HG03575 (cell line): ENCODE data around the gene FAM168A.

ENCODE experiments used
- ATAC-seq: cut with Tn5 transposase; IDR thresholded peaks from one replicate; pipeline ENCODE4 v1.9.1; 2021; ENCODE audit not compliant: unreplicated experiment, insufficient number of reproducible peaks, low FRiP score; ENCODE audit errors: extremely low read depth

FAM168A gene

DNA sequence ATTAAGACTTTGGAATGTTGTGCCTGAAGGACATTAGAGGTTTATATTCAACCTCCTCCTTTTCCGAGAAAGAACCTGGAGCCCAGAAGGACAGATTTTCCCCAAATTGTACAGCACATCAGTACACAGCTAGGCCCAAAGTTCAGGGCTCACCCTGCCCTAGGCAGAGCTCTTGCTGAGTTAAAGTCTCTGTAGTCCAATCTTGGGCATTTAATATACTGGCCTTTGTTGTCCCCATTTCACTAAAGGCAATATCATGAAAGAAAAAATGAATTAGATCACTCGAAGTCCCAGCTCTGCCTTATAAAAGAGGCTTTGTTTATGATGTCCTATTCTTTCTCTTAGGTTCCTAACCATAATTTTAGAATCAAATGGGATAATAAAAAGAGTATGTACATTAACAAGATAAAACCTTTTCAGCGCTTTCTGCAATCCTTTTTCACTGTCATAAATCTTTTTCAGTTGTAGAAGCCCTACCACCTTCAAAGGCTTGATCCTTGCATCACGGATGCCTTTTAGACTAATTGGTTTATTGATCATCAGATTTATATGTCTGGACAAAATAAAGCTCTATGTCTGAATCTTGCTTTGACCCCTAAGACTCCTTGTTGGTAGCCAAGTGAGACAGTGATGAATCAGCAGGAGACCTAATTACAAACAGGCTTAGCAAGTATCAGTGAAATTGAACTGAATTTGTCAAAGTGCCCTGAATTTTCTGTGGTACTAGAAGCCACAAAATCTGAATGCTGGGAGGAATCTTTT lies 181.9 kb downstream of the FAM168A start:
- no peak for ATAC-seq

DNA sequence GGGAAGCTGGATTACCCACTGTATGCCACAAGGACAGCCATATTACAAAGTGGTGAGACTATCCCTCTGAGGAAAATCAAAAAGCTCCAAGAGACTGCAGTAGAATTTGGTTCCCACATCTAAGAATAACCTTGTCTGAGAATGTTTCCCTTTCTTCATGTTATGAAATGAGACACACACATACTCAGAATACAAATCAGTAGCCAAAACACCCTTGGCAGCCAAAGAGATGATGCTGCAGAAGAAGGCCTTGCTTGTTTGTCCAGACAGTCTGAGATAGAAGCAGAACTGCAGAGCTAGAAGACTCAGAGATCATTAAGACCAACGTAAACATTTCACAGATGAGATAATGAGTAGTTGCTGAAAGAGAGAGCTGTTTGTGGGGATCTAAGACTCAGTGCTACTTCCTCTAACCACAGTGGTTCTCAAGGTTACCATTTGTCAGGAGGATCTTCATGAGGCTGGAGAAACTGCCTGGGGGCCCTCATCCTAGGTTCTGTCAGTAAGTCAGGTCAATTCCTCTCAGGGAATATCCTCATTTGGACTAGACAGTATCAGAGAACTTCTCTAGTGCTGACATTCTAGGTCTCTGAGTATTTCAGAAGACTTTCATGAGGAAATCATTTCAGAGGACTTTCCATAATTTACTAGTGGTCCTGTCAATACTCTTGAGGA lies 182.8 kb downstream of the FAM168A start:
- ATAC-seq = no peak

DNA sequence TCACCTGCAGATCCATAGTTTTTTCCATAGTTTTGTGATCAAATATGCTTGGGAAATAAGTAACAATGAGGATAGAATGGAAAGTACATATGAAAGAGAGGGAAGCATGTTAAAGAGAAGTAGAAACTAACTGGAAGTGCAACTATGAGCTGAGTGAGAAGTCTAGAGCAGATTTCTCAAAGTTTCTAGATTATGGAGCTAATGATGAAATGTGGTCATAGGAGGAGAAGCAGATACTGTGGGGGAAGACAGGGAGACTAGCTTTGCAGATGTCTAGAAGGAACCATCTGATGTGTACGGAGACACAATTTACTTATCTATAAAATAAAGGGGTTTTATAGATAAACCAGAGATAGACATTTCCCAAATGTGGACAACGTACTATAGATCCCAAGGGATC lies 184.7 kb downstream of the FAM168A start:
- ATAC-seq = no peak

DNA sequence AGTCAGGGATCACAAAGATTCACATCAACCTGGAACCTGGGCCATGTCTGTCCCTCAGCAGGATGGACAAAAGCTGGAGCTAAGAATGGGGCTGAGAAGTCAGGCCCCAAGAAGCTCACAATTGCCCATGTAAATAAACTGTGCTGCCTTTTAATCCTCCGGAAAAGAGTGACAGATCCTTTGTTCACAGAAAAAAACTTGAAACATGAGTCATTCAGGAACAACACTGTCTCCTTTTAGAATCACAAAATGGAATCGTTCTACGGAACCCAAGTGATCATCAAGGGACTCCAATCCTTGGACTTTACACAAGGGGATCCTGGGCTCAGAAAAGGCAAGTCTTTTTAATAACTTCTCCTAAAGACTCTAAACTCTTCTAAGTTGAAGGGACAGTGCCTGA lies 185.6 kb downstream of the FAM168A start:
- ATAC-seq = no peak

DNA sequence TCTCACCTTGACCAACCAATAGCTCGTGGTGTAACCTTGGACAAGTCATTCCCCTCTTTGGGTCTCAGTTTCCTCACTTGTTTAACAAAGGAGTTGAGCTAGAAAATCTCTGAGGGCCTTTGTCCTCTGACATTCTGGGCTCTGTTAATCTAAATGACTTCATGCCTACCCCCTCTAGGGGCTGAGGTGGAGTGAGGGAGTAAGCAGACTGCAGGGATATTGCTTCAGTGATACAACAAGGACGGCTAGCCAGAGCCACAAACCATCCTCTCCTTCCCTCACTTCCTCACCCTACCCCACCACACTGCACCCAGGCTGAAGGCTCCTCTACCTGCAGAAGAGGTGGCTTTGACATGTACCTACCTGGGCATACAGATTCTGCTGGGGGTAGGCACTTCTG lies 186.9 kb downstream of the FAM168A start:
- no peak for ATAC-seq

DNA sequence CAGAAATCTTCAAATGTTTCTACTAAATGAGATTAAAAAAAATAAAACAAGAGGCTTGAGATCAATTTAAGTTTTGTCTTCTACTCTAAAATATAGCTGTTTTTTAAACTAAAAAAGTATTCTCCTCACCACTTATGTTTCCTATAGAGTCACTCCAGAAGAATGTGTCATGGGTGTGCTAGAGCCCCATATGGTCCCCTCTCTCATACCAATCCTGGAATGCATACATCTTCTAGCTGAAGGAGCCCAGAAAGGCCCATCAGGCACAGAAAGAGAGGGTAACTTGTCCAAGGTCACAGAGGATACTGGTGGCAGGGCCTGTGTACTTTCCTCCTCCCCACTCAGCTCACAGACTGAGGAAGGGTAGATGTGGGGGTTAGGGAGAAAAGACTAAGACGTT lies 187.3 kb downstream of the FAM168A start:
- no peak for ATAC-seq

DNA sequence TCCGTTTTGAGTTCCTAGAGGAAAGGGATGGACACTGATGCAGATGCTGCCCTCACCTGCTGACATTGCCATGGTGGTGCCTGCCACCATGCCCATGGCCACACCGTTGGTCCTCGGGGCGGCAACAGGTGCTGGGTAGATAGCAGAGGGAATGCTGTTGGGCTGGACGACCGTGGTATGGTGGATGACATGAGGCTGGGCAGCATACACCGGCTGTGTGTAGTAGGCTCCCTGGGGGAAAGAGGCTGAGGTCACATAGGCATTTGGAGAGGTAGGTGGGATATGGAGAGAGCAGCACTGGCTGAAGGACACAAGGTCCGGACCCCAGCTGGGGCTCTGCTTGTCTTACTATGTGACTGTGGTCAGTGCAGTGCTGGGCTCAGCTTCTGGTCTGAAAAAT lies 188.5 kb downstream of the FAM168A start:
- ATAC-seq = no peak

DNA sequence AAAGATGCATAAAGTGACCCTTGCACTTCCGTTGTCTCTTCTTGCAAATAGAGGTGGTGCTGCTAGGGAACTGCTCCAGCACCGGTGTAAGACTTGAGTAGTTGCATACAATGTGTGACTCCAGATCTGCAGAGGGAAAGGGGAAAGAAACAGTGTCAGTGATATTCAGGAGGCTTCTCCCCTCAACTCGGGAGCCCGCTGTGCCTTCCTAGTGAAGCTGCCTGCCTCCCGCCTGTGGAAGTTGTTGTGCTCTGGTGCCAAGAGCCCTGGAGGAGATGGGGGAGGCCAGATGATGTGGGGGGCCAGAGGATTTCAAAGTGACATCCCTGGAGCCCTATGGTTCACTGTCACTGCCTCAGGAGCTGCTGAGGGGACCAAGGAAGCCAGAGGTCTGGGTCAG lies 191.3 kb downstream of the FAM168A start:
- no peak for ATAC-seq

DNA sequence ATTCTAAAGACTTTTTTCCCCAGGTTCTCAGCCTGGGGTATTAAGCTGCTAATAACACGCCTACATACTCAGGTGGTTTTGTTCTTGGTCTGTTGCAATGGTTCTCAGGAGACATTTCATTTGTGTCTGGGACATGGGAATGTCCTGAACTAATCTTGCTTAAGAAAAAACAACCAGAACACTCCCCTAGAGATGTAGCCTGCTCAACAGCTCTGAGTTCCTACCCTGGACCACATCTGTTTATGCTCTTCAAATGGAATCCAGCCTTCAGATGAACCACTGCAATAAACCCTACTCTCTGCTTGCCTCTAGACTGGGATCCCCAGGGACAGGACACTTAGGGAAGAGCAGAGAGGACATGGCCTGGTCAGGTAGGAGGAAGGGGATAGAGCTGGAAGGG lies 191.8 kb downstream of the FAM168A start:
- no peak for ATAC-seq

DNA sequence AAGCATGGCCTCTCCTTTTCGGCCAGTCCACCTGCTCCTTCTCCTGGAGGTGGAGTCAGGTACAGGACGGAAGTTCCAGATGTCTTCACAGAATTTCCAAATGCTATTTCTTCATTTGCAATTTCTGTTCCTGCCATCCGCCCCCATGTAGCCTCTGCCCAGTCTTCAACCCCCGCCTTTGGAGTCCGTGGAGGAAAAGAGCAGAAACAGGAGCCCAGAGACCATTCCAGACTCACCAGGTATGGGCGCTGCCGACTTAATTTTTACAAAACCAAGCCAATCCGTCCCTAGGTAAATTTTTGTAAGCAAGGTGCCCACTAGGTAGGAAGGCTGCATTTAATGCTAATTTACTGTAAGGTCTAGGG lies 192.8 kb downstream of the FAM168A start:
- ATAC-seq = no peak

DNA sequence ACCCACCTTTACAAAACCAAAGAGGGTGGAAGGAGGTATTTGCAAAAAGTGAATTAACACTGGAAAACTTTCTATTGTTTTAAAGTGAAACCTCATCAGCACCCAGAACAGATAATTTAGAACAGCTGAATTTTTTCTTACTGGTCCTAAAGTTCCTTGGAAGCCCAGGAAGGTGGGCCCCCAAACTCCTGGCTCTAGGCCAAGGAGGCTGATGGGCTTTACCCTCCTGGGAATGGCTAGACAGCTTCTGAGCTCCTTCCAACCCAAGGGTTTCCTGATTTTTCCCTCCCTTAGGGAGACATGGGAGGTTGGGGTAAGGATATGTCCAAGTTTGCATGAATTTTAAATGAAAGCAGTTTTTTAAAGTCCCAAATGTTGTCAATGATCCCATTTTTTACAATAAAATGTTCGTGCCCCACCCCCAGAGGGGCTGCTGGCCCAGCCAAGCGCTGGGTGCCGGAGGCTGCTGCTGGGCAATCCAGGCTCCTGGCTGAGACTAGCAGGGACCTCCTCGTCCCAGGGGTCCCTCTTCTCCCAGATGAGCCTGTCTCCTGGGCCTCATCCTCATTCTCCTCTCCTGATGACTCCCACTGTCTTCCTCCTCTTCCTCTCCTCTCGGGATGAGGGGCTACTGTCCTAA lies 193.3 kb downstream of the FAM168A start:
- ATAC-seq = no peak

DNA sequence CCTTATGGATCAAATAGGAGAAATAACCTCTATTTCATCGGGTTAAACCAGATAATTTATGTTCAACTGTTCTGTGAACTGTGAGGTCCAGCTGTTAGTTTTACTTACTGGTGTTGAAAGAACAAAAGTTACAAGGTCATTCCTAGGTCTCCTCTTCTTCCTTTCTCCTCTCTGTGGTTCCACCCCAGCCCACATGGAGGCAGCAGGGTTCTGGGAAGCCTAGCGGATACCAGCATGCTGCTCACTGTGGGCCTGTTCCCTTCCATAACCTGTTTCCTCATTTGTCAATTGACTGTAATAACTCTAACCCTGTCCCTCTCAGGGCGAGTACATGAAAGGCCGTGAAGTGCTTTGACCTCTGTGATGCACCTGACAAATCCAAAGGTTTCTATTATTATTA lies 193.9 kb downstream of the FAM168A start:
- no peak for ATAC-seq

DNA sequence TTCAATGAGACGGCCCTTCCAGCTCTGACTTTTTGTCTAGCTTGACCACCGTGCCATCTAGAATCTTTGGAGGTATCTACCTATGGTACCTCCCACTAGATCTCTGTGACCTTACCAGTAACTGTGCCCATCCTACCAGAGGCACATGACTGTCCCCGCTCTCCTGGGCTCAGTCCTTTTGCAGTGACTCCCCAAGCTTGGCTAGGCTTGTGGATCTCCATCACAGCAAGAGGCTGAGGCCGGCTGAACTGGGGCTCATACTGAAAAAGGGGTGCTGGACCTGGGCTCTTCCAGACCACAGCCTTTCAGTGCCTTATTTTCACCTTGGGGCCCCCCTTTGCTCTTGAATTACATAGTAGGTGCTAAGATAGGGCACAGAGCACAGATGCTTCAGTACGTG lies 194.4 kb downstream of the FAM168A start:
- no peak for ATAC-seq

DNA sequence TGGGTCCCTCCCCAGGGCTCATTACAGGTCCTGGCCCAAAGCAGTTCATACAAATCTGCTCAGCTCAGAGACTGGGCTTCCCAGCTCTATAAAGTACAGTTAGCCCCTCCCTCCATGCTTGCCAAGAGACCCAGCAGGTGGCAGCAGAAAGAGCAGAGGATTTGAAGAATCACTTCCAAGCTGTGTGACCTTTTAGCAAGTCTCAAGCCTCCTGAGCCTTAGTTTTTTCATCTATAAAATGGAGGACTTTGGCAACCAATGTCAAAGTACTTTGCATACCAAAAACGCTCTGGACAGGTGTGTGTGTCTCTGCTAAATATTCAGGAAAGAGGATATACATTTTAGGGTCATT lies 195.1 kb downstream of the FAM168A start:
- no peak for ATAC-seq

DNA sequence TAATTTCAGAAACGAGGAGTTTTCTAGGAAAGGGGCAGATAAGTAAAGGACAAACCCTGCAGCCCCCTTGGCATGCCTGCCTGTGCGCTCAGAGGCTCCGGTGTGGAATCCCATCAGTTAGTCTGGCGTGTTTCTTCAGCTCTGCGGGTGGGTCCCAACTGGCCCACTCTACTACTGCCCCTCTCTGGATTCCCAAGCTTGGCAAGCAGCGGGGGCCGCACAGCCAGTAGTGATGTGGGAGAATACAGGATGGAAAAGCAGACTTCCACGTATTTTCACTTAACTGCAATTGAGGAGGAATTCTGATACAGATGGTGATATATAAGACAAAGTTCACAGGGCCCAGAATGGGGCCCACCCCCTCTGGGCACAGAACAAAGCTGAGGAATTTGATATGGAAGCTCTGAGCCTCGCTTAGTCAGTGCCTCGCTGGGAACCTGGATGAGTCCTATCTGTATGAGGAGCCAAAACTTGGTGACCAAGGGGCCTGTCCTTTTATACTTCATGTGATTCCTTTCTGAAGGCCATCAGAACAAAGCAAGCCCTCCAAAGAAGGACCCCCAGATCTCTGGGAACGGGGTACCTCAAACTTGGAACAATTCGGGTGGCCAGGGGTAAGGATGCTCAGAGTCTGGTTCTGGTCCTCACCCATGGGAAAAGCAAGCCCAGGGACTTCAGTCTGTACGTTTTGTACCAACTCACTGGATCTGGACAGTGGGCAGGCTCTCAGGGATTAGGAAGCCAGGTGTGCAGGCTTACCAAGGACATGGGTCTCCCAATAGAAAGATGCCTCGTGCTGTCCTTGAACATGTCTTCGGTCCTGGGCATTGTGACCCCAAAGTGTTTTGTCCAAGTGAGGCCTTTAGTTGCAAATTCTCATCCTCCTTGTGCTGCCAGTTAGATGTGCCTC lies 195.7 kb downstream of the FAM168A start:
- no peak for ATAC-seq

DNA sequence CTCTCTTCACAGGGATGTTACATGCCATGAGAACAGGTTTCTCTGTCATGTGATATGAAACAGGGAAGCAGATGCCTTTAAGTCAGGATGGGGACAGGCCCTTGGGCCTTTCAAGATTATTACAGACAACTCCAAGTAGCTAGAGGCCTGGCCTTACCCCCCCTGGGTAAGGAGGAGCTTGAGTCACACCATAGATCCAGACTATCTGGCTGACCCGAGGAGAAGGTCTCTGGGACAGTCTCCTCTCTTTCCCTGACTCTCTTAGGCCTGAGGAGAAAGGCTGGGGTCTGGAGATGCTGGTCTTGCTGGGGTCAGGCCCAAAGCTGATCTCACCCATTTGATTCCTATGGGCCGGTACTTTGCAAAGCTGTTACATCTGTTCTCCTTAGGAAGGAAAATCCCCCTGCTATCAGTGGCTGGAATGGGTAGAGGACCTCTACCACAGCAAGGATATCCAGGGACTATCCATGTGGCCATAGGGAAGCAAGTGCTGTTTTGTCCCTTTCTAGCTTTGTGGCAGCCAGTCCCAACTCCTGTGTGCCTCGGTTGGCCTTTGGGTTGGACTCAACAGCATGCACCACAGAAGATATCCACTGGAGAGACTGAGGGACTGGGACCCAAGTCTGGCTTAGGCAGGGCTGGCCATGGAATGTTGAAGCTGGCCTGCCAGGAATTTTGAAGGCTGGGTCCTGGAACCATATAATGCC lies 196.5 kb downstream of the FAM168A start:
- ATAC-seq = no peak

DNA sequence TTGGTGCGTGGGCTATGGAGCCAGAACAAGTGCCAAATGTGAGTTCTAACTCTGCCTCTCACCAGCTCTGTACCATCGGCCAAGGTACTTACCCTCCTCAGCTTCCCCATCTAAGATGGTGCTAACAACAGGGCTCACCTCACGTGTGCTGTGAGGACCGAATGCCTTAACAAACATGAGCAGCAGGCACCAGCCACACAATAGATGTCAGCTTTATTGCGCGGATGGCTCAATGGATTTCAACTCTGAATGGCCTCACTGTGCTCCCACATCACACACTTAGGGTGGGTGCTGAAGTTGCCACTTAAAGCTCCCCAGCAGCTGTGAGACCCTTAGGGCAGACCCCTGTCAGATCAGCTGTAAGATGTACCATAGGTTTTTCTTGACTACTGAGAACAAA lies 197.6 kb downstream of the FAM168A start:
- ATAC-seq = no peak

DNA sequence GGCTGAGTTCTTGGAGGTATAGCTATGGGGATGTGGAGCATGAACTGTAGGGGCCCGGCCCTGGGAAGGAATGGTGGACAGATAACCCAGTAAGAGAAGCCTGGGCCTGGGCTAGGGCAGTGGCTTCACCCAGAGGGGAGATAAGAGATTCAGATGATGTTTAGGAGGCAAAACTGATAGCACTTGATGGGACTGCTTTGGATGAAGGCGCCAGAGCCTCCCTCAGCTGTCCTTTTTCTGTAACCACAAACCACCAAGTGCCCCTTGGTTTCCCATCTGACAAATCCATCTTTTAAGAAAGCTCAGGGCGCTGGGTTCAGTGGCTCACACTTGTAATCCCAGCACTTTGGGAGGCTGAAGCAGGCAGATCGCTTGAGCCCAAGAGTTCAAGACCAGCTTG lies 198.3 kb downstream of the FAM168A start:
- ATAC-seq = no peak

DNA sequence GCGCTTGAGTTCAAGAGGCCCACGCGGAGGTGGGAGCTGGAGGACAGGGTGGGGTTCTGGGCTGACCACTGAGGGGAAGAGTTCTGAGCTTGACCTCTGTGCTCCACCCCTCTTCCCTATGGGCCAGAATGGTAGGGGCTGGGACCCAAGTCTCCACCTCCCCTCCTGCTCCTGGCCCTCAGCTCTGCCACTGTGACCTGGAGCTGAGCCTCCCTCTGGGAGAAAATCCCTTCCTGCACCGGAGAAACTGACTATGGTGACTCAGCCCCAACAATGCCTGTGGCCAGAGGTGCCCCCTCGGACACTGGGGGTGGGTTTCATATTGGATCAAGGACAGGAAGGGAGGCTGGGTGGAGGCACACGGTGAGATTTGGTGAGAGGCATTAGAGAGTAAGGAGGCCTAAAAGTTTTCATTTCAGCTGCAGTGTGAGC lies 198.7 kb downstream of the FAM168A start:
- ATAC-seq = no peak
